ENCODE measurements around the gene NELL1.

The NELL1 gene

DNA sequence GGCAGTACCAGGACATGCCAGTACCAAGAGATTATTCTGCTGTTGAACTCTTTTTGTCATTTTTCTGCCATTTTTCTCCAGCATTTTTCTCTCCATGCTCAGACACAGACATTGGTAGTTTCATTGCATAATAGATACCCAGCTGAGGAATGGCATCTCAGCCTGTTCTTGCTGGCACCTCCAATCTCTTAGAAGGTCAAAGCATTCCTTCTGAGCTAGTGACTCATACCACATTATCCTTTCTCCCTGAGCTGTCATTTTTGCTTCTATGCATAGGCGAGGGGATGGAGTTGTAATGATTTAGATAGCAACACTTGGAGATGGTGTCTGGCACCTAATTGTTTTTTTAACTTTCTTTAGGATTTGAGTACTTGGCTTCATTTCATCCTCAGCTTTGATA lies 321.1 kb downstream of the NELL1 start:
- Histone ChIP-seq H3F3A (ENCODE audit: control insufficient read depth, insufficient read depth) (no peaks in the 10 kb centered on the region), H3K4me1 (ENCODE audit: control insufficient read depth, low read length) (no peaks in the 10 kb centered on the region), H3K36me3 (ENCODE audit: control insufficient read depth, low read length) (no peaks in the 10 kb centered on the region), H3K27ac (ENCODE audit: low read depth, low read length) (no peak overlapping the region), H4K20me1 (ENCODE audit: control insufficient read depth, insufficient read depth, low read depth, low read length) (no peaks in the 10 kb centered on the region), H3K9me3 (ENCODE audit: control insufficient read depth, insufficient read depth, low read length) (no peaks in the 10 kb centered on the region), H3K4me3 (ENCODE audit: low read length) (no peak overlapping the region), H3K79me2 (ENCODE audit: control insufficient read depth, low read length) (no peaks in the 10 kb centered on the region), H3K9me2 (replicated peaks; ENCODE audit: control insufficient read depth, low read length) (no peaks in the 10 kb centered on the region), H3K4me2 (ENCODE audit: low read length) (no peak overlapping the region), H3K27me3 (ENCODE audit: control insufficient read depth, low read length) (no peaks in the 10 kb centered on the region)
- no peak for TF ChIP-seq EZH2phosphoT487 (IDR thresholded peaks at IDR 0.05; ENCODE audit: borderline replicate concordance, low read length)
- TF ChIP-seq, protein P1, sequence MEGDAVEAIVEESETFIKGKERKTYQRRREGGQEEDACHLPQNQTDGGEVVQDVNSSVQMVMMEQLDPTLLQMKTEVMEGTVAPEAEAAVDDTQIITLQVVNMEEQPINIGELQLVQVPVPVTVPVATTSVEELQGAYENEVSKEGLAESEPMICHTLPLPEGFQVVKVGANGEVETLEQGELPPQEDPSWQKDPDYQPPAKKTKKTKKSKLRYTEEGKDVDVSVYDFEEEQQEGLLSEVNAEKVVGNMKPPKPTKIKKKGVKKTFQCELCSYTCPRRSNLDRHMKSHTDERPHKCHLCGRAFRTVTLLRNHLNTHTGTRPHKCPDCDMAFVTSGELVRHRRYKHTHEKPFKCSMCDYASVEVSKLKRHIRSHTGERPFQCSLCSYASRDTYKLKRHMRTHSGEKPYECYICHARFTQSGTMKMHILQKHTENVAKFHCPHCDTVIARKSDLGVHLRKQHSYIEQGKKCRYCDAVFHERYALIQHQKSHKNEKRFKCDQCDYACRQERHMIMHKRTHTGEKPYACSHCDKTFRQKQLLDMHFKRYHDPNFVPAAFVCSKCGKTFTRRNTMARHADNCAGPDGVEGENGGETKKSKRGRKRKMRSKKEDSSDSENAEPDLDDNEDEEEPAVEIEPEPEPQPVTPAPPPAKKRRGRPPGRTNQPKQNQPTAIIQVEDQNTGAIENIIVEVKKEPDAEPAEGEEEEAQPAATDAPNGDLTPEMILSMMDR (IDR thresholded peaks at IDR 0.05; ENCODE audit: low read depth, low read length, poor library complexity, severe bottlenecking): no peak

DNA sequence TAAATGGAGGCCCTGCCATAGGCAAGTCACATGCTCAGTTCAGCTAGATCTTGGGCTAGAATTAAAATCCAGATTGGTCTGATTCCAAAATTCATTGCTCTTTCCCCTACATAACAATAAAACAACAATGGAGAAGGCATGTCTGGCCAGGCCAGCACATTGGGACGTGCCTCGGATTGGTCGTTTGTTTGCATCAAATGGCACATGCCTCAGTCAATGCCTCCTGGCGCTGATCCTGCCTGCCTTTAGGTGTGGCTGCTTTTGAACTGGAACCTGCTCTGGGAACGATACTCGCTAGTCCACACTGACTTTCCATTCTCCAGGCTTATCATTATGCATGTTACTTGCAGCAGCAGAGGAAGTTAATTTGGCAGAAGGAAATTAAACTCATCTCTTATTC lies 322.1 kb downstream of the NELL1 start:
- H3K4me3 ChIP-seq (ENCODE audit: low read length): no peak overlapping the region
- no peaks in the 10 kb centered on the region for H3K36me3 ChIP-seq (ENCODE audit: control insufficient read depth, low read length)
- no peaks in the 10 kb centered on the region for H3K9me2 ChIP-seq (replicated peaks; ENCODE audit: control insufficient read depth, low read length)
- no peak overlapping the region for H3K4me2 ChIP-seq (ENCODE audit: low read length)
- no peaks in the 10 kb centered on the region for H4K20me1 ChIP-seq (ENCODE audit: control insufficient read depth, insufficient read depth, low read depth, low read length)
- H3K4me1 ChIP-seq (ENCODE audit: control insufficient read depth, low read length): no peaks in the 10 kb centered on the region
- H3K27me3 ChIP-seq (ENCODE audit: control insufficient read depth, low read length): no peaks in the 10 kb centered on the region
- H3K79me2 ChIP-seq (ENCODE audit: control insufficient read depth, low read length): no peaks in the 10 kb centered on the region
- H3K27ac ChIP-seq (ENCODE audit: low read depth, low read length): no peak overlapping the region
- H3F3A ChIP-seq (ENCODE audit: control insufficient read depth, insufficient read depth): no peaks in the 10 kb centered on the region
- H3K9me3 ChIP-seq (ENCODE audit: control insufficient read depth, insufficient read depth, low read length): no peaks in the 10 kb centered on the region
- TF ChIP-seq EZH2phosphoT487 (IDR thresholded peaks at IDR 0.05; ENCODE audit: borderline replicate concordance, low read length): no peak
- TF ChIP-seq, protein P1 (IDR thresholded peaks at IDR 0.05; ENCODE audit: low read depth, low read length, poor library complexity, severe bottlenecking): no peak

DNA sequence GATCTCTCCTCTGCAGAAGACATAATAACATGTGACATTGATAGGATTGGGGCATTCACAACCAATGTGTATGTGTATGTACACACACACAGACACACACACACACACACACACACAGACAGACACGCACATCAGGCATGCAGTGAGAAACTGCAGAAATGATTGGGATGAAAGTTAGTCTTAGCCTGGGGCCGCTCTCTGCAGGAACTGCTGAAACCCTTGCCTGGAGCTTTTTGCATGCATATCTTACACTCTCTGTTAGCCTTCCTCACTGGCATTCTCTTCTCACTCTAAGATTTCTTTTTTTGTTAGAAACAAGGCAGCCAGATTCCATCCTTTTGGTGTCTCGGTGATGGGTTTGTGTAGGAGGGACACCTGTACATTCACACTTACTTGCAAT lies 337.9 kb downstream of the NELL1 start:
- no peaks in the 10 kb centered on the region for H3K27me3 ChIP-seq (ENCODE audit: control insufficient read depth, low read length)
- H3K9me2 ChIP-seq (replicated peaks; ENCODE audit: control insufficient read depth, low read length): no peaks in the 10 kb centered on the region
- TF ChIP-seq, protein P1 (IDR thresholded peaks at IDR 0.05; ENCODE audit: low read depth, low read length, poor library complexity, severe bottlenecking): no peak
- TF ChIP-seq EZH2phosphoT487 (IDR thresholded peaks at IDR 0.05; ENCODE audit: borderline replicate concordance, low read length): no peak
- H3F3A ChIP-seq (ENCODE audit: control insufficient read depth, insufficient read depth): no peaks in the 10 kb centered on the region
- no peak overlapping the region for H3K4me2 ChIP-seq (ENCODE audit: low read length)
- no peaks in the 10 kb centered on the region for H3K4me1 ChIP-seq (ENCODE audit: control insufficient read depth, low read length)
- H3K4me3 ChIP-seq (ENCODE audit: low read length): no peak overlapping the region
- H4K20me1 ChIP-seq (ENCODE audit: control insufficient read depth, insufficient read depth, low read depth, low read length): no peaks in the 10 kb centered on the region
- no peak overlapping the region for H3K27ac ChIP-seq (ENCODE audit: low read depth, low read length)
- H3K9me3 ChIP-seq (ENCODE audit: control insufficient read depth, insufficient read depth, low read length): no peaks in the 10 kb centered on the region
- no peaks in the 10 kb centered on the region for H3K79me2 ChIP-seq (ENCODE audit: control insufficient read depth, low read length)
- H3K36me3 ChIP-seq (ENCODE audit: control insufficient read depth, low read length): no peaks in the 10 kb centered on the region

DNA sequence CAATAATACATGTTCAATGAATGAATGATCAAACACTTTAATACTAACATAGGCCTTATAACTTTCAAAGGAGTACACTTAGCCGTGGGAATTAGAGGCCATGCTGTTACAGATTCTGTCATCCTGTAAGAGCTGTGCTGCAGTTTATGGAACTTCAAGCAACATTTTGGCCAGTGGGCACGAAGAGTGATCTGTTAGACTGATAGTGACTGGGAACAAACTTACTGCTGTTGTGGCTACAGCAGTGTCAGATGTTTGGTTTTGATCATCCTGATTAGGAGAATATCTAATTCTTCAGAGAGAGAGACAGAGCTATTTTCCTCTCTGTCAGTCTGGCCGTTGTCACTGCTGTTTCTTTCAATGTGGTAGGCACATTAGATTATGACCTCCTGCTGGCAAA lies 348.9 kb downstream of the NELL1 start:
- Histone ChIP-seq H3K4me2 (ENCODE audit: low read length) (no peak overlapping the region), H4K20me1 (ENCODE audit: control insufficient read depth, insufficient read depth, low read depth, low read length) (no peaks in the 10 kb centered on the region), H3K4me1 (ENCODE audit: control insufficient read depth, low read length) (no peaks in the 10 kb centered on the region), H3K4me3 (ENCODE audit: low read length) (no peak overlapping the region), H3K36me3 (ENCODE audit: control insufficient read depth, low read length) (no peaks in the 10 kb centered on the region), H3F3A (ENCODE audit: control insufficient read depth, insufficient read depth) (no peaks in the 10 kb centered on the region), H3K27me3 (ENCODE audit: control insufficient read depth, low read length) (no peaks in the 10 kb centered on the region), H3K9me2 (replicated peaks; ENCODE audit: control insufficient read depth, low read length) (no peaks in the 10 kb centered on the region), H3K9me3 (ENCODE audit: control insufficient read depth, insufficient read depth, low read length) (no peaks in the 10 kb centered on the region), H3K27ac (ENCODE audit: low read depth, low read length) (no peak overlapping the region), H3K79me2 (ENCODE audit: control insufficient read depth, low read length) (no peaks in the 10 kb centered on the region)
- TF ChIP-seq, protein P1 (IDR thresholded peaks at IDR 0.05; ENCODE audit: low read depth, low read length, poor library complexity, severe bottlenecking): no peak
- TF ChIP-seq EZH2phosphoT487 (IDR thresholded peaks at IDR 0.05; ENCODE audit: borderline replicate concordance, low read length): no peak
